Neural progenitor cell (in vitro differentiated cells): ENCODE measurements around the gene RALB. TPM values are rescaled to one million over a fixed set of nuclear protein-coding genes. Genes with fewer than 3 reads are reported as not detected.

ENCODE experiments used
- small RNA-seq: library from RNA; depleted of rRNA; stranded (forward); fragments of <200 nt; gene quantifications from one replicate; pipeline ENCODE3, GENCODE V24; 2015
- total RNA-seq: library from RNA; depleted of rRNA; stranded (reverse); fragments of >200 nt; gene quantifications from 2 replicates; pipeline ENCODE4 v1.2.3, GENCODE V29; 2015; ENCODE audit warnings: low replicate concordance

RALB gene
- total RNA-seq, 1 donor from 2014 or later = 79.8 TPM

Small RNA genes lying within 50 kb of the gene (small RNA-seq; reads per million reads assigned to genes)
- not detected for gene MTND4LP14

Other genes with a start within 250 kb of the RALB start
- gene EPB41L5, start 239.8 kb upstream of the RALB start, total RNA-seq = 65.7 and 84.0 TPM in 2 replicates
- 11.1 and 15.3 TPM in 2 replicates for gene TMEM185B, start 29.5 kb upstream of the RALB start, total RNA-seq
- gene INHBB, start 93.3 kb downstream of the RALB start, total RNA-seq = not detected in 2 replicates